Measurements from ENCODE around the gene CHM. TPM values are rescaled to one million over a fixed set of nuclear protein-coding genes. Genes with fewer than 3 reads are reported as not detected.

CHM gene
- total and polyA plus RNA-seq, 2 of the 8 experiments (the other 6 are each of a cell fraction or from before 2014, with no cell fraction given) = 8.6 to 15.5 TPM

DNA sequence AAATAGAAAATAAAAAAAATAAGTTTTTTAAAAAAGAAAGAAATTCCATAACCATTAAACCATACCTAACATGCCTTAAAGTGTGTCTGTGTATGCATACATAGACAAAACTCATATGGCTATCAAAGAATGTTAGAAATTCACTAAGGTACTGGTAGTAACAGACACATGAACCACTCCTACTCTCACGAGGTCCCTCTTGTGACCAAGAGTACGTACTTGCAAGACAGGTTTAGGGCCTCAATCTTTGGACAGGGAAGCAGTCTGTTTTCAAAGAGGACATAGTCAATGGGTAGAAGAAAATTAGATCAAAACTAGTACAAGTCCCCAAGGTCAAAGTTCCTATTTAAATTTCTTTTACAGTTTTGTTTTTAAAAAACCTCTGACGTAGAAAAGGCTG lies 117.3 kb downstream of the CHM start (continued):
- no peak for TF ChIP-seq HDAC2 (IDR thresholded peaks at IDR 0.05; ENCODE audit: borderline replicate concordance in 1 of 2, low read depth in 2 of 2, low read length in 2 of 2)
- TF ChIP-seq EP300 (IDR thresholded peaks at IDR 0.05; ENCODE audit: borderline replicate concordance in 1 of 2, low read depth in 2 of 2, low read length in 2 of 2) = no peak
- no peak for TF ChIP-seq YY1 (IDR thresholded peaks at IDR 0.05; ENCODE audit: low read depth, low read length)
- TF ChIP-seq TCF12 (IDR thresholded peaks at IDR 0.05; ENCODE audit: low read depth, low read length) = no peak
- TF ChIP-seq CHD1 (IDR thresholded peaks at IDR 0.05; ENCODE audit: low read depth, low read length) = no peak
